Glutamatergic neuron (in vitro differentiated cells): ENCODE results near the gene SLC2A5. TPM values are rescaled to one million over a fixed set of nuclear protein-coding genes. Genes with fewer than 3 reads are reported as not detected.
A peak's percentile ranks its signal among the peaks of the same experiment; 100 is the strongest.

ENCODE experiments used
- DNase-seq: peaks from one replicate; pipeline ENCODE4 v3.0.0; 2022
- H3K27ac Mint-ChIP-seq: one replicate; pipeline ENCODE4 v1.8.0; 2020; ENCODE audit warnings: mild to moderate bottlenecking, mixed read lengths, inconsistent platforms; ENCODE audit not compliant: unreplicated experiment
- H3K27me3 Mint-ChIP-seq: one replicate; pipeline ENCODE4 v1.8.0; 2020; ENCODE audit warnings: mild to moderate bottlenecking, moderate library complexity, mixed read lengths, inconsistent platforms; ENCODE audit not compliant: unreplicated experiment
- H3K36me3 Mint-ChIP-seq: one replicate; pipeline ENCODE4 v1.8.0; 2020; ENCODE audit warnings: mild to moderate bottlenecking, mixed read lengths, inconsistent platforms; ENCODE audit not compliant: unreplicated experiment
- H3K4me1 Mint-ChIP-seq: one replicate; pipeline ENCODE4 v1.8.0; 2020; ENCODE audit warnings: mild to moderate bottlenecking, low read depth, mixed read lengths, inconsistent platforms; ENCODE audit not compliant: unreplicated experiment
- H3K4me3 Mint-ChIP-seq: one replicate; pipeline ENCODE4 v1.8.0; 2020; ENCODE audit warnings: mild to moderate bottlenecking, mixed read lengths, inconsistent platforms; ENCODE audit not compliant: unreplicated experiment
- H3K9me3 Mint-ChIP-seq: one replicate; pipeline ENCODE4 v1.8.0; 2020; ENCODE audit warnings: mild to moderate bottlenecking, moderate library complexity, mixed read lengths, inconsistent platforms; ENCODE audit not compliant: unreplicated experiment
- CTCF ChIP-seq: fragments of 200-600 bp; sonication (generic); IDR thresholded peaks from one replicate; pipeline ENCODE4 v1.5.0; 2021; ENCODE audit not compliant: partially characterized antibody, unreplicated experiment
- total RNA-seq: library from RNA; stranded (reverse); fragmentation: NEBNext Ultra II Directional; extraction: Animal tissue kit (Norgen Biotek cat#: 25700); gene quantifications from one replicate; pipeline ENCODE4 v1.2.1, GENCODE V29; 2021; ENCODE audit not compliant: unreplicated experiment

SLC2A5 gene
- total RNA-seq, 1 donor from 2014 or later: 0.64 TPM

- no peaks in the 10 kb centered on the region for H3K4me1 Mint-ChIP-seq
- H3K27ac Mint-ChIP-seq: no peak overlapping the region
- DNase-seq: no peak
- H3K36me3 Mint-ChIP-seq: no peaks in the 10 kb centered on the region
- no peak overlapping the region for H3K4me3 Mint-ChIP-seq
- no peaks in the 10 kb centered on the region for H3K9me3 Mint-ChIP-seq
- no peaks in the 10 kb centered on the region for H3K27me3 Mint-ChIP-seq
- TF ChIP-seq CTCF: no peak
Observed at GRCh38 chr1:9078015-9078751, 8.7 kb upstream of the SLC2A5 start.

GRCh38 chr1:9075022-9075421, 5.6 kb upstream of the SLC2A5 start:
- H3K27ac Mint-ChIP-seq: no peak overlapping the region
- peaks cover 7% of the 10 kb centered on the region for H3K4me1 Mint-ChIP-seq
- no peak overlapping the region for H3K4me3 Mint-ChIP-seq
- no peaks in the 10 kb centered on the region for H3K36me3 Mint-ChIP-seq
- H3K27me3 Mint-ChIP-seq: no peaks in the 10 kb centered on the region
- DNase-seq: no peak
- no peak for TF ChIP-seq CTCF
- H3K9me3 Mint-ChIP-seq: no peaks in the 10 kb centered on the region

- Mint-ChIP-seq H3K36me3 (no peaks in the 10 kb centered on the region), H3K27me3 (peaks cover 2% of the 10 kb centered on the region), H3K9me3 (no peaks in the 10 kb centered on the region), H3K27ac (no peak overlapping the region), H3K4me3 (no peak overlapping the region), H3K4me1 (peaks cover 19% of the 10 kb centered on the region)
- no peak for TF ChIP-seq CTCF
- DNase-seq: no peak
Observed at GRCh38 chr1:9073143-9073542, 3.7 kb upstream of the SLC2A5 start.

- Mint-ChIP-seq H3K36me3 (no peaks in the 10 kb centered on the region), H3K27me3 (peaks cover 2% of the 10 kb centered on the region), H3K4me3 (no peak overlapping the region), H3K9me3 (no peaks in the 10 kb centered on the region), H3K27ac (no peak overlapping the region), H3K4me1 (peaks cover 25% of the 10 kb centered on the region)
- no peak for DNase-seq
- no peak for TF ChIP-seq CTCF
Observed at GRCh38 chr1:9071554-9072235, 2.3 kb upstream of the SLC2A5 start.

GRCh38 chr1:9070486-9070885, 1.1 kb upstream of the SLC2A5 start:
- H3K36me3 Mint-ChIP-seq: no peaks in the 10 kb centered on the region
- H3K27me3 Mint-ChIP-seq: peaks cover 2% of the 10 kb centered on the region
- no peaks in the 10 kb centered on the region for H3K9me3 Mint-ChIP-seq
- peaks cover 25% of the 10 kb centered on the region for H3K4me1 Mint-ChIP-seq
- no peak for TF ChIP-seq CTCF
- peak; percentile 58 for DNase-seq
- H3K27ac Mint-ChIP-seq: peak overlapping the region; percentile 43
- H3K4me3 Mint-ChIP-seq: peak overlapping the region; percentile 34
